ENCODE data around the gene GPRC5A. TPM values are rescaled to one million over a fixed set of nuclear protein-coding genes. Genes with fewer than 3 reads are reported as not detected.

The GPRC5A gene
- total RNA-seq, 5 donors from 2014 or later (not counting 1 experiment from before 2014, with no cell fraction given) = 0.28 to 2.0 (median 1.4) TPM; not detected in 1

GRCh38 chr12:12951504-12951903, 60.1 kb downstream of the GPRC5A start:
- no peaks in the 10 kb centered on the region for H3K9me3 ChIP-seq
- peaks cover 0 to 11% of the 10 kb centered on the region in 2 experiments for H3K27me3 ChIP-seq (replicated peaks in 1 of 2; ENCODE audit: control insufficient read depth in 2 of 2, extremely low read depth in 1 of 2, insufficient read depth in 2 of 2, low read length in 1 of 2)
- Mint-ChIP-seq H3K9me3 (no peaks in the 10 kb centered on the region), H3K27ac (no peak overlapping the region), H3K27me3 (peaks cover 6 to 12% of the 10 kb centered on the region in 2 donors), H3K4me3 (no peak overlapping the region), H3K36me3 (no peaks in the 10 kb centered on the region), H3K4me1 (no peaks in the 10 kb centered on the region)
- H3K36me3 ChIP-seq (ENCODE audit: control insufficient read depth in 2 of 2, extremely low read depth in 1 of 2, insufficient read depth in 1 of 2, low read length in 1 of 2) = no peaks in the 10 kb centered on the region
- no peaks in the 10 kb centered on the region for H3K4me1 ChIP-seq (ENCODE audit: control insufficient read depth in 1 of 2, extremely low read depth in 1 of 2, insufficient read depth in 2 of 2, low read length in 2 of 2)
- DNase-seq = no peak
- ChIA-PET POLR2A (no interaction called here), CTCF (no interaction called here)
- no CpG with 5 or more reads among the region's 1 CpG for whole genome bisulfite sequencing (ENCODE audit: insufficient coverage)
- no peak overlapping the region for H3K4me3 ChIP-seq (ENCODE audit: control insufficient read depth in 1 of 2, extremely low read depth in 1 of 2, low read length in 1 of 2)
- no peak overlapping the region for H3K27ac ChIP-seq (ENCODE audit: low read length)
- ATAC-seq (replicated peaks in 1 of 4) = no peak

GRCh38 chr12:12952036-12952435, 60.7 kb downstream of the GPRC5A start, which contains the start of gene GPRC5D:
Gene GPRC5D (minus strand): TSS chr12:12952170. CDS start chr12:12950384, 1,786 bp downstream.
- Histone ChIP-seq H3K36me3 (ENCODE audit: control insufficient read depth in 2 of 2, extremely low read depth in 1 of 2, insufficient read depth in 1 of 2, low read length in 1 of 2) (no peaks in the 10 kb centered on the region), H3K4me1 (ENCODE audit: control insufficient read depth in 1 of 2, extremely low read depth in 1 of 2, insufficient read depth in 2 of 2, low read length in 2 of 2) (no peaks in the 10 kb centered on the region), H3K9me3 (no peaks in the 10 kb centered on the region), H3K27ac (ENCODE audit: low read length) (no peak within 1 kb of the TSS), H3K27me3 (replicated peaks in 1 of 2; ENCODE audit: control insufficient read depth in 2 of 2, extremely low read depth in 1 of 2, insufficient read depth in 2 of 2, low read length in 1 of 2) (peaks cover 0 to 11% of the 10 kb centered on the region in 2 experiments), H3K4me3 (ENCODE audit: control insufficient read depth in 1 of 2, extremely low read depth in 1 of 2, low read length in 1 of 2) (no peak within 1 kb of the TSS)
- no peak within 1 kb of the TSS for H3K27ac Mint-ChIP-seq
- H3K36me3 Mint-ChIP-seq = no peaks in the 10 kb centered on the region
- DNase-seq = no peak
- H3K4me3 Mint-ChIP-seq = no peak within 1 kb of the TSS
- no peak for ATAC-seq (replicated peaks in 1 of 4)
- no peaks in the 10 kb centered on the region for H3K4me1 Mint-ChIP-seq
- H3K9me3 Mint-ChIP-seq = no peaks in the 10 kb centered on the region
- no CpG with 5 or more reads among the region's 6 CpGs for WGBS (ENCODE audit: insufficient coverage)
- H3K27me3 Mint-ChIP-seq = peaks cover 6 to 12% of the 10 kb centered on the region in 2 donors
- ChIA-PET CTCF (no interaction called here), POLR2A (no interaction called here)

GRCh38 chr12:12954356-12954755, 63.0 kb downstream of the GPRC5A start:
- ChIA-PET CTCF (interaction anchor here in 1 of 2 donors (1.1 kb wide), 1 partner anchor 258 kb away, joined by 3 read pairs; no protein-coding TSS in a partner anchor), POLR2A (no interaction called here)
- no peaks in the 10 kb centered on the region for H3K9me3 ChIP-seq
- H3K4me1 Mint-ChIP-seq = no peaks in the 10 kb centered on the region
- no peak overlapping the region for H3K4me3 Mint-ChIP-seq
- H3K27ac Mint-ChIP-seq = no peak overlapping the region
- WGBS (ENCODE audit: insufficient coverage) = no CpG with 5 or more reads among the region's 4 CpGs
- ATAC-seq (replicated peaks in 1 of 4) = no peak
- H3K36me3 Mint-ChIP-seq = no peaks in the 10 kb centered on the region
- H3K9me3 Mint-ChIP-seq = no peaks in the 10 kb centered on the region
- no peak overlapping the region for H3K27ac ChIP-seq (ENCODE audit: low read length)
- no peaks in the 10 kb centered on the region for H3K36me3 ChIP-seq (ENCODE audit: control insufficient read depth in 2 of 2, extremely low read depth in 1 of 2, insufficient read depth in 1 of 2, low read length in 1 of 2)
- peaks cover 5 to 11% of the 10 kb centered on the region in 2 donors for H3K27me3 Mint-ChIP-seq
- no peak overlapping the region for H3K4me3 ChIP-seq (ENCODE audit: control insufficient read depth in 1 of 2, extremely low read depth in 1 of 2, low read length in 1 of 2)
- DNase-seq = no peak
- no peaks in the 10 kb centered on the region for H3K4me1 ChIP-seq (ENCODE audit: control insufficient read depth in 1 of 2, extremely low read depth in 1 of 2, insufficient read depth in 2 of 2, low read length in 2 of 2)
- peaks cover 0 to 12% of the 10 kb centered on the region in 2 experiments for H3K27me3 ChIP-seq (replicated peaks in 1 of 2; ENCODE audit: control insufficient read depth in 2 of 2, extremely low read depth in 1 of 2, insufficient read depth in 2 of 2, low read length in 1 of 2)

- H3K27me3 Mint-ChIP-seq = peaks cover 0 to 4% of the 10 kb centered on the region in 2 donors
- ATAC-seq (replicated peaks in 1 of 4) = no peak
- H3K4me1 Mint-ChIP-seq = no peaks in the 10 kb centered on the region
- ChIA-PET CTCF (interaction anchor here in 1 of 2 donors (1.1 kb wide), 1 partner anchor 257 kb away, joined by 3 read pairs; no protein-coding TSS in a partner anchor), POLR2A (no interaction called here)
- peaks cover 0 to 8% of the 10 kb centered on the region in 2 experiments for H3K27me3 ChIP-seq (replicated peaks in 1 of 2; ENCODE audit: control insufficient read depth in 2 of 2, extremely low read depth in 1 of 2, insufficient read depth in 2 of 2, low read length in 1 of 2)
- no peak overlapping the region for H3K4me3 Mint-ChIP-seq
- 91% methylated on average over 5 of the region's 6 CpGs for WGBS (ENCODE audit: insufficient coverage)
- H3K27ac ChIP-seq (ENCODE audit: low read length) = no peak overlapping the region
- no peaks in the 10 kb centered on the region for H3K36me3 Mint-ChIP-seq
- no peak overlapping the region for H3K27ac Mint-ChIP-seq
- DNase-seq = no peak
- H3K9me3 ChIP-seq = no peaks in the 10 kb centered on the region
- no peak overlapping the region for H3K4me3 ChIP-seq (ENCODE audit: control insufficient read depth in 1 of 2, extremely low read depth in 1 of 2, low read length in 1 of 2)
- no peaks in the 10 kb centered on the region for H3K4me1 ChIP-seq (ENCODE audit: control insufficient read depth in 1 of 2, extremely low read depth in 1 of 2, insufficient read depth in 2 of 2, low read length in 2 of 2)
- H3K9me3 Mint-ChIP-seq = no peaks in the 10 kb centered on the region
- no peaks in the 10 kb centered on the region for H3K36me3 ChIP-seq (ENCODE audit: control insufficient read depth in 2 of 2, extremely low read depth in 1 of 2, insufficient read depth in 1 of 2, low read length in 1 of 2)
These were observed 63.7 kb downstream of the GPRC5A start for GRCh38 chr12:12954878-12955625.

GRCh38 chr12:12958886-12959285, 67.5 kb downstream of the GPRC5A start:
- H3K9me3 Mint-ChIP-seq = no peaks in the 10 kb centered on the region
- no peak overlapping the region for H3K27ac ChIP-seq (ENCODE audit: low read length)
- H3K27ac Mint-ChIP-seq = no peak overlapping the region
- DNase-seq (no peak), ATAC-seq (replicated peaks in 1 of 4) (no peak)
- no peak overlapping the region for H3K4me3 Mint-ChIP-seq
- H3K36me3 ChIP-seq (ENCODE audit: control insufficient read depth in 2 of 2, extremely low read depth in 1 of 2, insufficient read depth in 1 of 2, low read length in 1 of 2) = no peaks in the 10 kb centered on the region
- no peaks in the 10 kb centered on the region for H3K36me3 Mint-ChIP-seq
- WGBS (ENCODE audit: insufficient coverage) = no CpG with 5 or more reads among the region's 7 CpGs
- H3K9me3 ChIP-seq = no peaks in the 10 kb centered on the region
- H3K4me1 ChIP-seq (ENCODE audit: control insufficient read depth in 1 of 2, extremely low read depth in 1 of 2, insufficient read depth in 2 of 2, low read length in 2 of 2) = no peaks in the 10 kb centered on the region
- H3K27me3 ChIP-seq (replicated peaks in 1 of 2; ENCODE audit: control insufficient read depth in 2 of 2, extremely low read depth in 1 of 2, insufficient read depth in 2 of 2, low read length in 1 of 2) = peaks cover 0 to 5% of the 10 kb centered on the region in 2 experiments
- H3K4me3 ChIP-seq (ENCODE audit: control insufficient read depth in 1 of 2, extremely low read depth in 1 of 2, low read length in 1 of 2) = no peak overlapping the region
- H3K4me1 Mint-ChIP-seq = no peaks in the 10 kb centered on the region
- POLR2A ChIA-PET = no interaction called here
- CTCF ChIA-PET = interaction anchor here (0.5 to 1.6 kb wide), 2 partner anchors 11 to 25 kb away, joined by 3 to 10 read pairs; no protein-coding TSS in a partner anchor
- H3K27me3 Mint-ChIP-seq = peaks cover 0 to 3% of the 10 kb centered on the region in 2 donors

- peaks cover 0 to 3% of the 10 kb centered on the region in 2 donors for H3K27me3 Mint-ChIP-seq
- no peak overlapping the region for H3K4me3 Mint-ChIP-seq
- CTCF ChIA-PET = no interaction called here
These were observed 69.4 kb downstream of the GPRC5A start for GRCh38 chr12:12960639-12961209.

More at GRCh38 chr12:12960639-12961209, 69.4 kb downstream of the GPRC5A start:
- Histone ChIP-seq H3K9me3 (no peaks in the 10 kb centered on the region), H3K4me3 (ENCODE audit: control insufficient read depth in 1 of 2, extremely low read depth in 1 of 2, low read length in 1 of 2) (no peak overlapping the region), H3K36me3 (ENCODE audit: control insufficient read depth in 2 of 2, extremely low read depth in 1 of 2, insufficient read depth in 1 of 2, low read length in 1 of 2) (no peaks in the 10 kb centered on the region), H3K27me3 (replicated peaks in 1 of 2; ENCODE audit: control insufficient read depth in 2 of 2, extremely low read depth in 1 of 2, insufficient read depth in 2 of 2, low read length in 1 of 2) (peaks cover 0 to 5% of the 10 kb centered on the region in 2 experiments), H3K27ac (ENCODE audit: low read length) (no peak overlapping the region), H3K4me1 (ENCODE audit: control insufficient read depth in 1 of 2, extremely low read depth in 1 of 2, insufficient read depth in 2 of 2, low read length in 2 of 2) (no peaks in the 10 kb centered on the region)
- POLR2A ChIA-PET = interaction anchor here in 1 of 2 donors (0.5 kb wide), 1 partner anchor 49 kb away, joined by 3 read pairs; no protein-coding TSS in a partner anchor
- Mint-ChIP-seq H3K9me3 (no peaks in the 10 kb centered on the region), H3K27ac (no peak overlapping the region), H3K4me1 (no peaks in the 10 kb centered on the region), H3K36me3 (peaks cover 5% of the 10 kb centered on the region)
- DNase-seq = no peak
- no CpG with 5 or more reads among the region's 5 CpGs for WGBS (ENCODE audit: insufficient coverage)
- ATAC-seq (replicated peaks in 1 of 4) = no peak

Measured in T-cell (primary cell).